ENCODE measurements around the gene C11orf52.

C11orf52 gene

DNA sequence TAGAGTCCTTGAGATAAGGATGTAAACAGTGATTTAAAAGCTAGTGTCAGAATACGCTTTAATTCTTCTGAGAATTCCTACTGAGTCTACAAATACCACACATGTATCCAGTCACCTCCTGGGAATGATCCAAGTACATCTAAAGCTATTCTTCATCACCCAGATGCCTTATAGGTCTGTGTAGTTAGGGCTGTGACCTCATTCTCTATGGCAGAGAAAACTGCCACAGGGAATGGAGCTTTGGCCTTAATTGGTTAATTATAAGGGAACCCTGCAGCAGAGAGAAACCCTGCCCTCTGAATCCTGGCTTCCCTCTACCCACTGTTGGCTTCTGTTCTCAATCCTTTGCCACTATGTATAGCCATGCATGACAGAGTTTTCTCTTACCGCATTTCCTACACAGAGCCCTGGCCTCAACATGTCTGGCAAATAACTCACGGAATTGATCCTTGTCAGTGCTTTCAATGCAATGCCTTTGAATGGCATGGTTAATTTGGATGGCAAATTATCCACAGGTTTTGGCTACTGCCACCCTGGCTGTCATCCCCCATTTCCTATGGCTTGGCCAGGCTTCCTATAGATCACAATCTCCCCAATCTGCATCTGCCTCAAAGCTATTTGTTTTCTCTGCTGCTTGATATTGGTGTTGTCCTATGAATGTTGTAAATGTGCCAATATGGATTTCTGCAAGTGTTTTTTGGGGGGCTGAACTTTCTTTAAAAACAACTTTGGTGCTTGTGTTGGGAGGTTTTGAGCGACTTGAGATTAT is 21.3 kb downstream of the C11orf52 start:
- no peak for DNase-seq

DNA sequence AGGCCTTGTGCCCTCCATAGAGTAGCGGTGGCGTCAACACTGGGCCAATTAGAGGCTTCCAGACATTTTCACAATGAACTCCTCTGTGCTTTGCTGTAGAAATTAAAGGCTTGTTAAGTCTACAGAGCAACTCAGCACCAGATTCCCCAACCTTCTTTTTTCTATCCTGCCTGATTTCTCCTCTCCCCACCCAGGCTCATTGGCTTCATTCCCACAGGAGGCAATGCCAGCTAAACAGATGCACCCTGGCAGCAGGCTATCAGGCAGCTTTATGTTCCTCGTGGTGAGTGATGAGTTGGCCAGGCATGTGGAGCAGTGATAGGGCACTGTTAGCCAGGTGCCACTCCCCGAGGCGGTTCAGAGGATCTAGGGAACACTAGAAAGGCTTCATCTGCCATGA is 23.2 kb downstream of the C11orf52 start:
- DNase-seq, result no peak

- DNase-seq, result no peak
These were observed 24.1 kb downstream of the C11orf52 start for GRCh38 chr11:111942829-111943228.

- no peak for DNase-seq
These were observed 25.4 kb downstream of the C11orf52 start for GRCh38 chr11:111944139-111944538.

GRCh38 chr11:111944651-111945051 is 25.9 kb downstream of the C11orf52 start:
- DNase-seq, result no peak

GRCh38 chr11:111945198-111945597 is 26.5 kb downstream of the C11orf52 start:
- no peak for DNase-seq

- no peak for DNase-seq
These were observed 27.8 kb downstream of the C11orf52 start for GRCh38 chr11:111946499-111946898.

GRCh38 chr11:111947143-111947542 is 28.4 kb downstream of the C11orf52 start:
- no peak for DNase-seq

DNA sequence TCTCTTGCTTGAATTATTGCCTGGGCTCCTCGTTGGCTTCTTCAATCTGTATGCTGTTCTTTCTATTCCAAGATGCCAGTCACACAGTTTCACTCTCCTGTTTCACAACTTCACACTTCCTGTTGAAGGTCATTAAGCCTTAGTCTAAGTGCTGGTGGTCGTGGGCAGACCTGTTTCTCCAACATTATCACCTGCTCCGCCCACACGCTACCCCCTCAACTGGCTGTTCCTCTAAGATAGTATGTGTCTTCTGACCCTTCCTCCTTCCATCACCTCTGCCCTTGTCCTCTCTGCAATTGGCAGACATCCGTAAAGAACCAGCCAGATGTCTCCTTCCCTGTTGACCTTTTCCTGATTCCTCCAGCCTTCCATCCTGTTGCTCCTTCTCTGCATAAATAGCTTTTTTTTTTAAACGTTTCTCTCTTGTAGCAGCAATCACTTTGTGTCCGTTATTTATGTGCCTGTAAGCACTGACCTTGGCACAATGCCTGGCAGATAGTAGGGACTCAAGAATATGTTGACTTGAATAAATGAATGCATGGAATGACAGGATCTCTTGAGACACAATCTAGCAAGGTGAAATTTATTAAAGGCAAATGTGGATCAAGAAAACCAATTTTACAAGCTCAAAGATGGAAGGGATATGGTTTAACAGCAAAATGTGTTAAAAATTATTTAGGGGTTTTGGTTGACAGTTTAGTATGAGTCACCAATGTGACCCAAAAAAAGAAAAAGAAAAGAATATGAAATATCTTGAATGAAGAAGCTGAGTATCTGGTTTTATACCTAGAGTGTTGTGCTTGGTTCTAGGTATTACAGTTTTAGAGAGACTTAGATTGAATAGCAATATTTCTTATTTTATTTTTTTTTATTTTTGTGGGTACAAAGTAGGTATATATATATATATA is 31.1 kb downstream of the C11orf52 start:
- no peak for DNase-seq

DNA sequence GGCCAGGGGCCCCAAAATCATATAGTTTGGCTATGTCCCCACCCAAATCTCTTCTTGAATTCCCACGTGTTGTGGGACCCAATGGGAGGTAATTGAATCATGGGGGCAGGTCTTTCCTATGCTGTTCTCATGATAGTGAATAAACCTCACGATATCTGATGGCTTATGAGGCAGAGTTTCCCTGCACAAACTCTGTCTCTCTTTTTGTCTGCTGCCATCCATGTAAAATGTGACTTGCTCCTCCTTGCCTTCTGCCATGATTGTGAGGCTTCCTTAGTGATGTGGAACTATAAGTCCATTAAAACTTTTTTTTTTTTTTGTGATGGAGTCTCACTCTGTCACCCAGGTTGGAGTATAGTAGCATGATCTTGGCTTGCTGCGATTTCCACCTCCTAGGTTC is 32.9 kb downstream of the C11orf52 start:
- DNase-seq, result no peak

DNA sequence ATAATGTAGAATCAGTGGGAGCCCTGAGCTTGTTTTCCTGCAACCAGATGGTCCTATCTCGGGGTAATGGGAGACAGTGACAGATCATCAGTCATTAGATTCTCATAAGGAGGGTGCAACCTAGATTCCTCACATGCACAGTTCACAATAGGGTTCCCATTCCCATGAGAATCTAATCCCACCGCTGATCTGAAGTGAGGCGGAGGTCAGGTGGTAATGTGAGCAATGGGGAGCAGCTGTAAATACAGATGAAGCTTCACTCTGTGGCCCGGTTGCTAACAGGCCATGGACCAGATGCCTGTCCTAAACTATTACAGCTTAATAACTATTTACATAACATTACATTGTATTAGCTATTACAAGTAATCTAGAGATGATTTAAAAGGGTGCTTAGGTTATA is 35.4 kb downstream of the C11orf52 start:
- no peak for DNase-seq

- no peak for DNase-seq
These were observed 39.1 kb downstream of the C11orf52 start for GRCh38 chr11:111957663-111958444.

GRCh38 chr11:111960916-111961315 is 42.2 kb downstream of the C11orf52 start:
- no peak for DNase-seq

GRCh38 chr11:111961389-111962300 is 42.9 kb downstream of the C11orf52 start:
- DNase-seq, result no peak

- DNase-seq, result no peak
These were observed 45.2 kb downstream of the C11orf52 start for GRCh38 chr11:111963931-111964340.

GRCh38 chr11:111966678-111967077 is 48.0 kb downstream of the C11orf52 start:
- DNase-seq, result no peak

GRCh38 chr11:111967649-111968048 is 48.9 kb downstream of the C11orf52 start:
- DNase-seq, result no peak

DNA sequence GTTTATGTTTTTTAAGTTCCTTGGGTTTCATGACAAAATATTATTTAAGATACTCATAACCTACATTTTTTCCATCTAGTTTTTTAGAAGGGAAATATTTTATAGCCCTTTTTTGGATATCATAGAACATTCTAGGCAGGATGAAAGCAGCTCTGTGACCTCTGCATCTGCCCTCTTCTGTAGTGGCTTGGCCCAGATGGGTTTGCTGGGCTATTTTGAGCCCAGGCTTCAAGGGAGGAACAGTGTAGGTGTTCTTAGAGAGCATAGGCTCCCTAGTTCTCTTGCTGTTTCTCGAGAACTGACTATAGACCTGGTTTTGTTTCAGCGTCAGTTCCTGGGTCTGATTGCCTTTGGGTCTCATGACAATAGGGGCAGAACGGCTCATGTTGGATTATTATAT is 50.6 kb downstream of the C11orf52 start:
- no peak for DNase-seq

GRCh38 chr11:111974446-111974845 is 55.7 kb downstream of the C11orf52 start:
- DNase-seq, result no peak

DNA sequence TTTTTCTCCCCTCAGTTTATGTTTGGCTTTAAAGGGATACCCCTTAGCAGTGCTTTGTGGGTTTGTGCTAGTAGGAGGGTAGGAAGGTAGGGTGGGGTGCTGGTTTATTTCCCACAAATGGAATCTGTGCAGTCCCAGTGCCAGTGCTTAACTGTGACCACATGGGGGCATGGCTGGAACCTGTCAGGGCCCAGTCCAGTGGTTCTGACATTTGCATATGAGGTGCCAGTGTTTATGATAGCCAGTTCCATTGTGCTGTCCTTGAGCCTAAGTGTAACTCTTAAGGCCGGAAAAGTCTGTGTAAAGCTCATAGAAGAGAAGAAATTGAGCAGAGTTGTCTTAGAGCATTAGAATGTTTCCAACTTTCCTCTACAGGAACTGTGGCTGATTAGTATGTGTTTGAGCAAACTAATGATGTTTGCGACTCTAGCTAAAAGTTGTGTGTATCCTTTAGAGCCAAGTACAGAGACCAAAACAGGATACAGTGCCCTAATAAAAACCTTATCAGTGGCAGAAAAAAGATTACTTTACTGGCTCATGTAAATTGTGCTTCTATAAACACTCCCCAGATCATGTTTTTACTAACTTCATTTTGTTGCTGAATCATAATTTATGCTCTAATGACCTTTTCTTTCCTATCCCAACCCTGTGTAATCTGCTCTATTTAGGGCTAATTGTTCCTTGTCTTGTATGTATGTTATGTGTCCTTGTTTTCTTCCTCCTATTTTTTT is 56.5 kb downstream of the C11orf52 start:
- DNase-seq, result no peak

DNA sequence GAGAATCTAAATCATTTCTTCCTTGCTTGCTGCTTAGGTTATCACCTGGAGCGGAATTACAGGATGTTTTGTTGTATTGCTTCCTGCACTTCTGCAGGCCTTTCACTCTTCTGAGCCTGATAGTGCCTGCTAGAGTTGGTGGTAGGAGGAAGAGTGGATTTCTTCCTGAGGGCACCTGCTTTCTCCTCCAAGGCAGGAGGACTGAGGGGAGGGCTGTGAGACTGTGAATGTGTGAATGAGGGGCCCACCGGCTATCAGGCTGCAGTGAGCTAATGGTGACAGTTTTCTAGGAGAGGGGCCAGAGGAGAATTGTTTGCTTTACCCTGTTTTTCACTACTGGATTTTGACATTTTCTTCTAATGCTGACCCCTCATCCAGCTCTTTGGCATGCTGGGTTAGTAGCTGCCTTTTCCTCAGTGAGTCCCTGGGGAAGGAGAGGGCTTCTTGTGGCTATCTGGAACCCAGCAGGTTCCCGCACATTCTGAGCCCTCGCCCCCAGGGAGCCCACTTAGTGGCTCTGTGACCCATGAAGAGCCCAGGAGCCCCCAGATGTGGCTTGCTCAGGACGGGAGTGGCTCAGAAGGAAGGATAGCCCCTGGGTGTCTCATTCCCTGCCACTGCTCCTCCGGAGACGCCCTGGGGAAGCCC is 57.5 kb downstream of the C11orf52 start:
- DNase-seq, result no peak
